Brain microvascular endothelial cell (primary cell): ENCODE data around the gene RNF167.
A peak's percentile ranks its signal among the peaks of the same experiment; 100 is the strongest.

Experiments used
- DNase-seq: peaks from one replicate; pipeline ENCODE4 v3.0.0-alpha.2; 2020
- H3K27ac ChIP-seq: fragments of 250-450 bp; sonication (Bioruptor Pico); 2 replicates; pipeline ENCODE4 v1.5.1; 2020; ENCODE audit warnings: mild to moderate bottlenecking, moderate library complexity
- H3K27me3 ChIP-seq: fragments of 250-450 bp; sonication (Bioruptor Pico); replicated peaks from 2 replicates; pipeline ENCODE4 v1.5.1; 2020; ENCODE audit warnings: mild to moderate bottlenecking
- H3K36me3 ChIP-seq: fragments of 250-450 bp; sonication (Bioruptor Pico); replicated peaks from 2 replicates; pipeline ENCODE4 v1.5.1; 2020; ENCODE audit warnings: mild to moderate bottlenecking
- H3K4me3 ChIP-seq: 2 replicates; pipeline ENCODE4 v1.5.1; 2011; ENCODE audit warnings: low read depth, mild to moderate bottlenecking, control low read depth, low read length, moderate library complexity
- in situ Hi-C: cut with HindIII; loops from 2 replicates; pipeline ENCODE4 v1.10.0; 2017; ENCODE audit warnings: low sequenced_read_pairs, low pct_ligation_motif_present
- TF ChIP-seq, protein P1 (sequence below): IDR thresholded peaks from 2 replicates; pipeline ENCODE4 v1.5.1; 2011; ENCODE audit warnings: low read depth, mild to moderate bottlenecking, moderate library complexity, low read length, control low read depth, inconsistent platforms; ENCODE audit errors: missing control alignments

RNF167 gene

DNA sequence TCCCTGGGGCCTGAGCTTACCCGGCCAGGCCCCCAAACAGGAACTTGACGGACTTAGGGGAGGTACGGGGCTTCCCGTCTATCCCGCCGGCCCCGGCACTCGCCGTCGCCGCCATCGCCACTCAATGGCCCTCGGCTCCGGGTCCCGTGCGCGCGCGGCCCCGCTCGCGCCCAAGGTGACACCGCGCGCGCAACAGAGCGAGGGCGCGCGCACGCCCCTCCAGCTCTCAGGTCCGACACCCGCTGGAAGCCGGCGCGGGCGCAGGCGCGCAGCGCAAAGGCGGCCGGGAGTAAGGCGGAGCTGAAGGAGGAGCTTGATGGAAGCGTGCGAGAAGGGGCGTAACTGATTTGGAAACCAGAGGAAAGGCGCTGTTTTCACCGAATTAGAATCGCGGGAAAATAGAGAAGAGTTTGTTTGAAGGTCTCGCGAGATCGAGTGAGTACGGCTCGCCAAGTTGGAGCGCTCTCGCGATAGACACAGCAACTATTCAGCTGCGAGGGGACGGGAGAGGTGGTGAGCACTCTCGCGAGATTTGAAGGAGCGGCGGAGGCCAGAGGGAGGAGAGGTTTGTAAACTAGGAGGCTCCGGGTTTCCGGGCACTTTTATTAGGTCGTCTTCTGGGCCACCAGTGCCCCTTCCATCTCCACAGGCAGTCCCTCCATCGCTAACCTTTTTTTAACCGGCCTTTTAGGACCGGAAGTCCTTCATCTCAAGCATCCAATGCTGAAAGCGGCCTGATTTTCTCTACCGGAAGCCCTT lies at the start of gene RNF167, which contains the start of gene SLC25A11:
Gene RNF167, plus strand, starts transcription at position 473 of the 759 bp plus-strand sequence. CDS start 642 bp downstream, outside the sequence.
Gene SLC25A11, minus strand, starts transcription at position 251 of the 759 bp plus-strand sequence. Its CDS starts 136 bp downstream, at position 115.
- Histone ChIP-seq H3K36me3 (peaks cover 41% of the 10 kb centered on the region), H3K27me3 (no peaks in the 10 kb centered on the region), H3K4me3 (peak within 1 kb of the TSS; percentile 85), H3K27ac (peak within 1 kb of the TSS; percentile 89)
- TF ChIP-seq, protein P1, sequence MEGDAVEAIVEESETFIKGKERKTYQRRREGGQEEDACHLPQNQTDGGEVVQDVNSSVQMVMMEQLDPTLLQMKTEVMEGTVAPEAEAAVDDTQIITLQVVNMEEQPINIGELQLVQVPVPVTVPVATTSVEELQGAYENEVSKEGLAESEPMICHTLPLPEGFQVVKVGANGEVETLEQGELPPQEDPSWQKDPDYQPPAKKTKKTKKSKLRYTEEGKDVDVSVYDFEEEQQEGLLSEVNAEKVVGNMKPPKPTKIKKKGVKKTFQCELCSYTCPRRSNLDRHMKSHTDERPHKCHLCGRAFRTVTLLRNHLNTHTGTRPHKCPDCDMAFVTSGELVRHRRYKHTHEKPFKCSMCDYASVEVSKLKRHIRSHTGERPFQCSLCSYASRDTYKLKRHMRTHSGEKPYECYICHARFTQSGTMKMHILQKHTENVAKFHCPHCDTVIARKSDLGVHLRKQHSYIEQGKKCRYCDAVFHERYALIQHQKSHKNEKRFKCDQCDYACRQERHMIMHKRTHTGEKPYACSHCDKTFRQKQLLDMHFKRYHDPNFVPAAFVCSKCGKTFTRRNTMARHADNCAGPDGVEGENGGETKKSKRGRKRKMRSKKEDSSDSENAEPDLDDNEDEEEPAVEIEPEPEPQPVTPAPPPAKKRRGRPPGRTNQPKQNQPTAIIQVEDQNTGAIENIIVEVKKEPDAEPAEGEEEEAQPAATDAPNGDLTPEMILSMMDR = no peak
- DNase-seq = peak; percentile 99
- in situ Hi-C loops = no loop called here

DNA sequence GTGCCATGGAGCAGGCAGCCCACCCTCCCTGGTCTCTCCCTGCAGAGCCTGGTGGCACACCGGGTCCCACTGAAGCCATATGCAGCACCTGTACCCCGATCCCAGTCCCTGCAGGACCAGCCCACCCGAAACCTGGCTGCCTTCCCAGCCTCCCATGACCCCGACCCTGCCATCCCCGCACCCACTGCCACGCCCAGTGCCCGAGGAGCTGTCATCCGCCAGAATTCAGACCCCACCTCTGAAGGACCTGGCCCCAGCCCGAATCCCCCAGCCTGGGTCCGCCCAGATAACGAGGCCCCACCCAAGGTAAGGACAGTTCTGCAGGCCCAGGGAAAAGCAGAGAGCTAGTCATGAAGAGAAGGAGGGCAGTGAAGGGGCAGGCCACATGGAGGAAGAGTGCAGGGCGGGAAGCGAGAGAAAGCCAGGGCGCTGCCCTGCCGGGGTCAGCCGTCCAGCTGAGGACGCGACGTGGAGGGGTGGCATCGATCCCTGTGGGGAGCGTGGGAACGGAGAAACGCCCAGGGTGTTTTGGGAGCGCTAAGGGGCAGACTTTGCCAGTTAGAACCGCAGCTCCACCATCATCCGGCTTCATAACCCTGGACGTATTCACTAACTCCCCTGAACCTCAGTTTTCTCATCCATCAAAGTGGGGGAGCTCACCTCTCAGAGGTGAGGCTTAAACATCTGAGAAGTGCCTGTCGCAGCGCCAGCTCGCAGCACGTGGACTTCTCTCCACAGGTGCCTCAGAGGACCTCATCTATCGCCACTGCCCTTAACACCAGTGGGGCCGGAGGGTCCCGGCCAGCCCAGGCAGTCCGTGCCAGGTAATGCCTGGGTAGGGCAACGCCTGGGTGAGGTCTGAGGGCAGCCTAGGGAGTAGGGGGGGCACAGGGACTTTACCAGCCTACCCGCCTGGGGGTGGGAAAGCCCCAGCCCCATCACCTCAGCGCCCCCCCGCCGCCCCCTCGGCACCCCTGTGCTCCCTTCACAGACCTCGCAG lies 48.4 kb upstream of the RNF167 start:
- DNase-seq = no peak
- Histone ChIP-seq H3K27ac (no peak overlapping the region), H3K36me3 (peaks cover 67% of the 10 kb centered on the region), H3K27me3 (no peaks in the 10 kb centered on the region), H3K4me3 (no peak overlapping the region)
- in situ Hi-C loops = no loop called here
- TF ChIP-seq, protein P1 = no peak

DNA sequence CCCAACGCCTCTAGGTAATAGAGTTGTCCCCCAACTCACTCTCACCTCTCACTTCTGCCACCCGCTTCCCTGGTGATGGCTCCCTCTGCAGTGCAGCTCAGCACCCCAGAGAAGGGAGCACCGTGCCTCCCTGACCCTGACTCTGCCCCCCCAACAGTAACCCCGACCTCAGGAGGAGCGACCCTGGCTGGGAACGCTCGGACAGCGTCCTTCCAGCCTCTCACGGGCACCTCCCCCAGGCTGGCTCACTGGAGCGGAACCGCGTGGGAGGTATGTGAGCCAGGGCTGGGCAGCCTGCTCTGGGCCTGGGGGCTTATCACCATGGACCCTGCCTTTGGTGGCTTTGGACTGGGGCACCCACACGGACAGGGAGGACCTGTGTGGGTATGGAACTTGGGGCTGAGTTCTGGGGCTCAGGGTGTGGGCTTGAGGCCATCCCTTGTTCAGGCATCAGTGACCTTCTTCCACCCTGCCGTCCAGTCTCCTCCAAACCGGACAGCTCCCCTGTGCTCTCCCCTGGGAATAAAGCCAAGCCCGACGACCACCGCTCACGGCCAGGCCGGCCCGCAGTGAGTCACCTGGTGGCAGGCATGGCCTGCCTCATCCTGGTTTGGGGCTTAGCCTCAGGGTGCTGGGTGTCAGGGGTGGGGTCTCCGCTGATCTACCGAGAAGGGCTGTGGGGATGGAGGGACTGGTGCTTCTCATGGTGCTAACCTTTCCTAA lies 47.4 kb upstream of the RNF167 start:
- no peak overlapping the region for H3K27ac ChIP-seq
- no peak for DNase-seq
- H3K4me3 ChIP-seq = no peak overlapping the region
- no peaks in the 10 kb centered on the region for H3K27me3 ChIP-seq
- in situ Hi-C loops = no loop called here
- TF ChIP-seq, protein P1 = no peak
- H3K36me3 ChIP-seq = peaks cover 60% of the 10 kb centered on the region

DNA sequence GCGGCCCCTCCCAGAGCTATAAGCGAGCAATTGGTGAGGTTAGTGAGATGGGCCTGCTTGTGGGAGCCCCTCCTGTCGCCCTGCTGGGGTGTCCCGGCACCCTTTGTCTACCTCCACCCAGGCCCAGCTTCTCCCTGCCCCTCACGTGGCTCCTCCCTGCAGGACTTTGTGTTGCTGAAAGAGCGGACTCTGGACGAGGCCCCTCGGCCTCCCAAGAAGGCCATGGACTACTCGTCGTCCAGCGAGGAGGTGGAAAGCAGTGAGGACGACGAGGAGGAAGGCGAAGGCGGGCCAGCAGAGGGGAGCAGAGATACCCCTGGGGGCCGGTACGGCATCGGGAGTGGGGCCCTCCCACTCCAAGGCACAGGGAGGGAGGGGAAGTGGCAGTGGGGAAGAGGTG lies 46.8 kb upstream of the RNF167 start:
- Histone ChIP-seq H3K27ac (no peak overlapping the region), H3K27me3 (no peaks in the 10 kb centered on the region), H3K4me3 (no peak overlapping the region), H3K36me3 (peaks cover 54% of the 10 kb centered on the region)
- no peak for DNase-seq
- TF ChIP-seq, protein P1 = no peak
- in situ Hi-C loops = no loop called here

DNA sequence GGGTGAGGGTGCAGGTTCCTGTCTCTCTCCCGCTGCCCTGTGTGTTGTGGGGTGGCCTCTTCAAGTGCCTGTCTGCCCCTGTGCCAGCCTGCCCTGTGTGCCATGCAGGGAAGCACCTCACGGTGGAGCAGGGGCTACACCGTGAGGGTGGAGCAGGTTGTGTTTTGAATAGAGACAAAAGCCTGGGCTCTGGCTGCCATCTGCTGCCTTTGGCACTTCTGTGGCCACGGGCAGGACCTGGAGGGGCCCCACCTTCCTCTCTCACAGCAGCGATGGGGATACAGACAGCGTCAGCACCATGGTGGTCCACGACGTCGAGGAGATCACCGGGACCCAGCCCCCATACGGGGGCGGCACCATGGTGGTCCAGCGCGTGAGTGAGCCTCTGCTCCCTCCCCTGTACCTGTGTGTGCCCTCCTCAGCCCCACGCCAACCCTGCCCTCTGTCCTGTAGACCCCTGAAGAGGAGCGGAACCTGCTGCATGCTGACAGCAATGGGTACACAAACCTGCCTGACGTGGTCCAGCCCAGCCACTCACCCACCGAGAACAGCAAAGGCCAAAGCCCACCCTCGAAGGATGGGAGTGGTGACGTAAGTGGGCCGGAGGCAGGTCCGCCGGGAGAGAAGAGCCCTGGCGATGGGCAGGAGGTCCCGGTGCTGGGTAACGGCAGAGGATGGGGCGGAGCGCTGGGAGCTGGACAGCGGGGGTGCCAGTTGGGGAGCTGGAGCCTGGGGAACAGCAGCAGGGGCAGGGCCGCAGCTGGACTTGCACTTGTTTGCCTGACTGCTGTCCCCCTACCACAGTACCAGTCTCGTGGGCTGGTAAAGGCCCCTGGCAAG lies 46.1 kb upstream of the RNF167 start:
- in situ Hi-C loops = no loop called here
- no peaks in the 10 kb centered on the region for H3K27me3 ChIP-seq
- DNase-seq = no peak
- H3K4me3 ChIP-seq = no peak overlapping the region
- H3K36me3 ChIP-seq = peaks cover 53% of the 10 kb centered on the region
- TF ChIP-seq, protein P1 = no peak
- no peak overlapping the region for H3K27ac ChIP-seq
